Ishikawa (cell line): ENCODE results near the gene ADAM29.

ENCODE experiments used
- CEBPB ChIP-seq: IDR thresholded peaks from 2 replicates; pipeline ENCODE4 v1.6.1; 2012
- CREB1 ChIP-seq: IDR thresholded peaks from 2 replicates; pipeline ENCODE4 v1.6.1; 2012; ENCODE audit warnings: low read depth
- EGR1 ChIP-seq: IDR thresholded peaks from 2 replicates; pipeline ENCODE4 v1.6.1; 2012
- EP300 ChIP-seq: IDR thresholded peaks from 2 replicates; pipeline ENCODE4 v1.6.1; 2012; ENCODE audit warnings: borderline replicate concordance
- FOXM1 ChIP-seq: IDR thresholded peaks from 2 replicates; pipeline ENCODE4 v1.6.1; 2012; ENCODE audit warnings: low read depth, borderline replicate concordance
- NFIC ChIP-seq: IDR thresholded peaks from 2 replicates; pipeline ENCODE4 v1.6.1; 2012
- RAD21 ChIP-seq: IDR thresholded peaks from 2 replicates; pipeline ENCODE4 v1.6.1; 2012; ENCODE audit warnings: low read depth
- TAF1 ChIP-seq: IDR thresholded peaks from 2 replicates; pipeline ENCODE4 v1.6.1; 2012; ENCODE audit warnings: low read depth, mild to moderate bottlenecking
- TCF12 ChIP-seq: IDR thresholded peaks from 2 replicates; pipeline ENCODE4 v1.6.1; 2012; ENCODE audit warnings: low read depth
- TEAD4 ChIP-seq: IDR thresholded peaks from 2 replicates; pipeline ENCODE4 v1.6.1; 2012
- TF ChIP-seq, protein P1 (sequence below): IDR thresholded peaks from 2 replicates; pipeline ENCODE4 v1.6.1; 2012; ENCODE audit warnings: low read depth, mild to moderate bottlenecking
- TF ChIP-seq, protein P2 (sequence below): IDR thresholded peaks from 2 replicates; pipeline ENCODE4 v1.6.1; 2012

DNA sequence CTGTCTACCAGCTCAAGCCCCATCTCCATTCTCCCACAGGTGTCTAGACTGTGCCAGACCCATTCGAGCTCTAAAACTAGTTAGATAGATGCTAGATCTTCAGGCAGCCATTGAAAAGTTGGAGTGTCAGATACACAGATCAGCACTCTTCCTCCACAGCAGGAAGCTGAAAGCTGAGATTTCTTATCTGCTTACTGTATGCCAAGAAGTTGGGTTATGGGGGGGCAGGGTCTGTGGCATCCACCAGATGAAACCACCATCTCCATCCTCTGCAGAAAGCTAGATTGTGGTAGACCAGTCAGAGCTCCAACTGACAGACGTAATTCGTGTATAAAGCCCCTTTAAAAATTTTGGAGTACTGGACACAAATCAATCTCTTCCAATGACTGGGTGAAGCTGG is 54.8 kb downstream of the ADAM29 start:
- TF ChIP-seq, protein P1, sequence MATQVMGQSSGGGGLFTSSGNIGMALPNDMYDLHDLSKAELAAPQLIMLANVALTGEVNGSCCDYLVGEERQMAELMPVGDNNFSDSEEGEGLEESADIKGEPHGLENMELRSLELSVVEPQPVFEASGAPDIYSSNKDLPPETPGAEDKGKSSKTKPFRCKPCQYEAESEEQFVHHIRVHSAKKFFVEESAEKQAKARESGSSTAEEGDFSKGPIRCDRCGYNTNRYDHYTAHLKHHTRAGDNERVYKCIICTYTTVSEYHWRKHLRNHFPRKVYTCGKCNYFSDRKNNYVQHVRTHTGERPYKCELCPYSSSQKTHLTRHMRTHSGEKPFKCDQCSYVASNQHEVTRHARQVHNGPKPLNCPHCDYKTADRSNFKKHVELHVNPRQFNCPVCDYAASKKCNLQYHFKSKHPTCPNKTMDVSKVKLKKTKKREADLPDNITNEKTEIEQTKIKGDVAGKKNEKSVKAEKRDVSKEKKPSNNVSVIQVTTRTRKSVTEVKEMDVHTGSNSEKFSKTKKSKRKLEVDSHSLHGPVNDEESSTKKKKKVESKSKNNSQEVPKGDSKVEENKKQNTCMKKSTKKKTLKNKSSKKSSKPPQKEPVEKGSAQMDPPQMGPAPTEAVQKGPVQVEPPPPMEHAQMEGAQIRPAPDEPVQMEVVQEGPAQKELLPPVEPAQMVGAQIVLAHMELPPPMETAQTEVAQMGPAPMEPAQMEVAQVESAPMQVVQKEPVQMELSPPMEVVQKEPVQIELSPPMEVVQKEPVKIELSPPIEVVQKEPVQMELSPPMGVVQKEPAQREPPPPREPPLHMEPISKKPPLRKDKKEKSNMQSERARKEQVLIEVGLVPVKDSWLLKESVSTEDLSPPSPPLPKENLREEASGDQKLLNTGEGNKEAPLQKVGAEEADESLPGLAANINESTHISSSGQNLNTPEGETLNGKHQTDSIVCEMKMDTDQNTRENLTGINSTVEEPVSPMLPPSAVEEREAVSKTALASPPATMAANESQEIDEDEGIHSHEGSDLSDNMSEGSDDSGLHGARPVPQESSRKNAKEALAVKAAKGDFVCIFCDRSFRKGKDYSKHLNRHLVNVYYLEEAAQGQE, result no peak
- no peak for TF ChIP-seq EP300
- TF ChIP-seq TCF12, result no peak
- TF ChIP-seq CEBPB, result no peak
- TF ChIP-seq FOXM1, result no peak
- TF ChIP-seq TAF1, result no peak
- no peak for TF ChIP-seq NFIC
- no peak for TF ChIP-seq TEAD4
- TF ChIP-seq, protein P2, sequence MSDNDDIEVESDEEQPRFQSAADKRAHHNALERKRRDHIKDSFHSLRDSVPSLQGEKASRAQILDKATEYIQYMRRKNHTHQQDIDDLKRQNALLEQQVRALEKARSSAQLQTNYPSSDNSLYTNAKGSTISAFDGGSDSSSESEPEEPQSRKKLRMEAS, result no peak
- TF ChIP-seq RAD21, result no peak
- TF ChIP-seq EGR1, result no peak
- TF ChIP-seq CREB1, result no peak
